Muscle of arm (tissue), 14 donors: ENCODE measurements around the gene IFNA16. TPM values are rescaled to one million over a fixed set of nuclear protein-coding genes. Genes with fewer than 3 reads are reported as not detected.
"Not testable (repeated sequence)": the region's sequence is repeated elsewhere in the genome, so short reads cannot be mapped to it uniquely, and the experiment has no call there.

Experiments used
- DNase-seq: peaks from one replicate; pipeline ENCODE4 v3.0.0-alpha.2; 2013
- long read RNA-seq, 11 donors: transcript quantifications; one replicate each; lab custom pipeline, GENCODE V29; 2026
- polyA plus RNA-seq, 12 donors: library from polyadenylated mRNA; unstranded; fragments of 120-200 nt; gene quantifications; one replicate each; pipeline ENCODE4 v1.2.1, GENCODE V29; 2013; ENCODE audit not compliant: insufficient read length in 12 of 12

IFNA16 gene
- not detected for polyA plus RNA-seq
- long read RNA-seq, donor 1: 0 reads
- long read RNA-seq, donor 2: 0 reads
- long read RNA-seq, donor 3: 0 reads
- long read RNA-seq, donor 4: 0 reads
- long read RNA-seq, donor 5: 0 reads
- long read RNA-seq, donor 6: 0 reads
- long read RNA-seq, donor 7: 0 reads
- long read RNA-seq, donor 8: 0 reads
- long read RNA-seq, donor 9: 0 reads
- long read RNA-seq, donor 10: 0 reads
- long read RNA-seq, donor 11: 0 reads

- DNase-seq: not testable (repeated sequence)
Observed at GRCh38 chr9:21217211-21217610, at the start of gene IFNA16. TSS of gene IFNA16 (minus strand) at chr9:21217311. CDS start at chr9:21217305, 6 bp downstream.

DNA sequence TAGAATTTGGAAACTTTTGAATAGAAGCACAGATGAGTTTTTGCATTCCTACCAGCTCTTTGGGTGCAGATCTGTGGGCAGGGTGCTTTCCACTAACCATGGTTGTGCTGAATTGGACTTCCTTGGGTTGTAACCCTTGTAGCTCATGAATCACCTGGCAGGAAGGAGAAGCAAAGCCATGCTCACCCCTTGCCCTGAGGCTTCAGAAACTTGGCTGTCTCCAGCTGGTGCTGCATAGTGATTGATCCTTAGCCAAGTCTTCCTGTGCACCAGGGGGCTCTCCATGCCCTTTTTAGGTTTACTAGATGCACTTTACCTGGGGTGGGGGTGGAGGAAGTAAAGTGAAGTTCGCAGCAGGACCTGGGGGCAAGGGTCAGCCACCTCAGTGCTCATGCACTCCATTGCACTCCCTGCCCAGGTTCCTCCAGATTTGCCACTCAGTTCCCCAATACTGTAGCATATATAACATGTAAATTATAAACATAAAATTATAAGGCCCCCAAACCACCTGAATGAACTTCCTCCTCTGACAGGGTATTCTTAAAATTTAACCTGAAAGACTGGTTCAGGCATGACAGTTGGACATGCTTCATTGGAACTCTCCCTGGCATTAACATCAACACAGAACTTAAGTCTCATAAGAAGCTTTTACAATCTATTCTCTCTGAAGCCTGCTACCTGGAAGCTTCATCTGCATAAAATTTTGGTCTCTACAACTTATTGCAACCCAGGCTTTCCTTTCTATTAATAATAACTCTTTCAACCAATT lies 48.5 kb upstream of the IFNA16 start:
- no peak for DNase-seq

DNA sequence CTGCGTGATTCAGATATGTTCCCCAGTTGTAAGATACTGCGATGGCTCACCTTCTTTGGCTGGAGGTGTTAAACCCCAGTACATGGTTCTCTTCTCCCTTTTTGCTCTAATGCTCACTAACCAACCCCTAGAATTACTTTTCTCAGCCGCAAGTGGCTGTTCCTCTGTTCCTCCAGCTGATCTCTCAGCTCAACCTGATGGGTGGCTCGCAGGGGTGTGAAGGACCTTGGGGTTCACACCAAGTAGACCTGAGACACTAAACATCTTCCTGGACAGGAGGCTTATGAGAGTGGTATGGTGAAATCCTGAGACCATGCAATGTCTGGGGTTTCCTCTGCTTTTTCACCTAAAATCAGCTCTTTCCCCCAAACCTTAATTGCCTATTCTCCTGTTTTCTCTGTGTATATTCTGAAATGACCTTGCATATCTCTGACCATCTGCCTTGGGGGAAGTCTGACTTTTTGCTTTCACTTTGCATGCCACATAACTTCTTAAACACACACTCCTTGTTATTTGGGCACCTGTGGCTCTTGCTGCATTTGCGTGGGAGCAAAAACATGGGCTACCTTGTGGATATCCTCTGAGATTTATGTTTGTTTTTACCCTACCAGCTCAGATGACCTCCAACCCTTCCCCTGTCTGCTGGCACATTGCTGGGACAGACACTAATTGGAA lies 38.6 kb upstream of the IFNA16 start:
- no peak for DNase-seq

GRCh38 chr9:21252721-21253547 lies 35.8 kb upstream of the IFNA16 start:
- no peak for DNase-seq

DNA sequence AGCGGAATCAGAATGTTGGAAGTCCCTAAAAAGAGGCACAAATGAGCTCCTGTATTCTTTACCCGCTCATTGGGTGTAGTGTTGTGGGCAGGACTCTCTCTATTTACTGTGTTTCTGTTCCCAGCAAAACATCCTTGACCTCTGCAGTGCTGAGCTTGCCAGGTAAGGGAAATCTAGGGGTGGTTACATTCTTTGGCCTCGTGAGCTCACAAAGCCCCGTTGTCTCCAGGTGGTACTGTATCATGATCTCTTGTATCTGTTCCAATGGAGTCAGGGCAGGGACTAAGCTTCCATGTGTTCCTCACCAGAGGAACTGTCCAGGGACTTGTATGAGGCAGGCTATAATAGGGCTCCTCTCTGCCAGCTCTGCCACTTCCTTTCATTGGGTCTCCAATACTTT lies 34.5 kb upstream of the IFNA16 start:
- DNase-seq: no peak

GRCh38 chr9:21251190-21251589 lies 34.1 kb upstream of the IFNA16 start:
- no peak for DNase-seq

GRCh38 chr9:21244836-21245235 lies 27.7 kb upstream of the IFNA16 start:
- no peak for DNase-seq

DNA sequence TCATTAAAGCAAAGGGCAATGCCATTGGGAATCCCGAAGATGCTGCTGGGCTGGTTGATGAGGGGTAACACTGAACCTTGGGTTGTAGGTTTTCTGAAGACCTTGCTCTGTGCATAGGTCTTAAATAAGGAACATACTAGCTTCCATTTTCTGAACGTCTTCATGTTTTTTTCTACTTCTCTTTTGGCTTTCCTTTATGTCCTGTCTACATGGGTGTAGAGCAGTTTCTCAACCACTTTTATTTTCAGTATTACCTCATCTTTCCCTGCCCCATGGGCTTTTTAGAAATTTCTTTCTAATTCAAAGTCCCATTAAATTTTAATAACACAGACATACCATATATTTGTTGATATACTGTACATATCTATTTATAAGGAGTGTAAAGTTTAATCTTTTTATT lies 22.8 kb upstream of the IFNA16 start, which contains the start of gene IFNA14:
TSS of gene IFNA14 (minus strand) at position 95 of the 400 bp plus-strand sequence. CDS start at position 25, 70 bp downstream.
- no peak for DNase-seq

- DNase-seq: not testable (repeated sequence)
Observed at GRCh38 chr9:21236360-21236714, 19.2 kb upstream of the IFNA16 start.

DNA sequence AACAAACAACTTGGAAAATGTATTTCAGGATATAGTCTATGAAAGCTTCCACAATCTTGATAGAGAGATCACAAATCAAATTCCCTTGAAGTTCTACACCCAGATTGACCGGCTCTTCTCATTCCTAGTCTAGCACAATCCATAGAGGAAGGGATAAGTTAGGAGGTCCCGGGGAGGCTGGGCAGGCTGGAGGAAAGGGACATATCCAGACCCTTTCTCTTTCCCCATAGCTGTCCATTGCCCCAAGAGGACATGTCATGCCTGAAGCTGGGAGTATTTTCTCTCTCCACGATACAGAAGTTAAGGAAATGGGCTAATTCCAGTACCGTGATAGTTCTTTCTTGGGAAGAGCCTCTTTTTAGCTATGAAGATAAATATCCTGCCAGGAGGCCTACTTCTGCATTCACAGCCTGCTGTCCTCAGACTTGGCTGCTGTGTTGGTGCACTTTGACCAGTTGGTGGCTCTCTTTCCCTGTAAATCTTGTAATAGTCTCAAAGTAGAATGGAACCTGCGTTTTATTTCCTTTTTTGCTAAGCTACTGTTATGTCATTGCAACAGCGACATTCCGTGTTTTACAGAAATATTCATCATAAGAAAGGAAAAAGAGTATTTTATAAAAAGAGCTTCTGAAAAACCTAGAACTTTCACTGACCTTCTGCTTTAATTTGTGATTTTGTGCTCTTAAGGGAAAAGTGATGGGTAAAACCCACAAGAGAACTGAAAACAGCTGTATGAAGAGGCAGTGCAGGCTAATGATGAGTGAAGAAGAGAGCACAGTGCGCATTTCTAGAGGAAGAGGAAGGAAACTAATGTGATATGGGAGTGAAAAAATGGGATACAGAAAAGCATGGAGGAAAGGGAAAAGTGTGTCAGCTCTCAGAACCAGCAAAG lies 18.6 kb upstream of the IFNA16 start:
- peak; percentile 25 for DNase-seq

- DNase-seq: no peak
Observed at GRCh38 chr9:21234153-21234687, 17.1 kb upstream of the IFNA16 start.

DNA sequence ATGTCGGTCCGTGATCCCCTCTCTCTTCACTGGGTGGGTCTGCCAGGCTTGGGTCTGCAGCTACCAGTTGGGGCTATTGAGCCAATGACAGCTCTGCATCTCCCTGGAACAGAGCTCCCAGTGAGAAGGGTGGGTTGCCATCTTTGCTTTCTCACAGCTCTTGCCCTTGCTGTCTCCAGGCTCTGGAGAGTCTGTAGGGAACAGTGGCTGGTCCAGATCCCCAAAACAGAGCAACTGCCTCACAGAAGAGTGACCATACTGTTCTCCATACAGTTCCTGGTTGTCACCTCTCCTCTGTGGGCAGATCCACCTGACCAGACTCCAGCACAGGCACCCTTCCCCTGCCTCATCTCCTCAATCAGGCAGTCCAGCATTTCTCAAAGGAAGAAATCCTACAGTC lies 16.1 kb upstream of the IFNA16 start:
- no peak for DNase-seq

DNA sequence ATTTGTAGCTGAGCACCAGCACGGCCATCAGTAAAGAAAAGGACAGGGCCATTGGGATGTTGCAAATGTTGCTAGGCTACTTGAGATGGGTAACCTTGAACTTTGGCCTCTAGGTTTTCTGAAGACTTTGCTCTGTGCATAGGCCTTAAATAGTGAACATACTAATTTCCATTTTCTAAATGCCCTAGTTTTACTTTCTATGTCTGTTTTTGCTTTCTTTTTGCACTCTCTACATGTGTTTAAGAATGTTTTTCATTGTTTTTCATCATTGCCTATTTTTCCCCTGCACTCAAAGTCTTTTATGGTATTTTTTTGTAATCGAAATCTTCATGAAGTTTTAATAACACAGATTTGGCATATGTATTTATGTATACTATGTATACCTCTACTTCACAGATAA lies 11.0 kb upstream of the IFNA16 start, which contains the start of gene IFNA17:
TSS of gene IFNA17 (minus strand) at position 101 of the 400 bp plus-strand sequence. CDS start at position 52, 49 bp downstream.
- no peak for DNase-seq

DNA sequence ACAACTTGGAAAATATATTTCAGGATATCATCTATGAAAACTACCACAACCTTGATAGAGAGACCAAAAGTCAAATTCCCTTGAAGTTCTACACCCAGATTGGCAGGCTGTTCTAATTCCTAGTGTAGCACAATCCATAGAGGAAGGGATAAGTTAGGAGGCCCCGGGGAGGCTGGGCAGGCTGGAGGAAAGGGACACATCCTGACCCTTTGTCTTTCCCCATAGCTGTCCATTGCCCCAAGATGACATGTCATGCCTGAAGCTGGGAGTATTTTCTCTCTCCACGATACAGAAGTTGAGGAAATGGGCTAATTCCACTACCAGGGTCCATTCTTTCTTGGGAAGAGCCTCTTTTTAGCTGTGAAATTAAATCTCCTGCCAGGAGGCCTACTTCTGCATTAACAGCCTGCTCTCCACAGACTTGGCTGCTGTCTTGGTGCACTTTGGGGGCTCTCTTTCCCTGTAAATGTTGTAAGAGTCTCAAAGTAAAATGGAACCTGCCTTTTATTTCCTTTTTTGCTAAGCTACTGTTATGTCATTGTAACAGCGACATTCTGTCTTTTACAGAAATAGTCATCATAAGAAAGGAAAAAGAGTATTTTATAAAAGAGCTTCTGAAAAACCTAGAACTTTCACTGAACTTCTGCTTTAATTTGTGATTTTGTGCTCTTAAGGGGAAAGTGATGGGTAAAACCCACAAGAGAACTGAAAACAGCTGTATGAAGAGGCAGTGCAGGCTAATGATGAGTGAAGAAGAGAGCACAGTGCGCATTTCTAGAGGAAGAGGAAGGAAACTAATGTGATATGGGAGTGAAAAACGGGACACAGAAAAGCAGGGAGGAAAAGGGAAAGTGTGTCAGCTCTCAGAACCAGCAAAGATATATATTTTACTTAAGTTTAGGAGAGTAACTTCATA lies 3.4 kb downstream of the IFNA16 start:
- DNase-seq: not testable (repeated sequence)

DNA sequence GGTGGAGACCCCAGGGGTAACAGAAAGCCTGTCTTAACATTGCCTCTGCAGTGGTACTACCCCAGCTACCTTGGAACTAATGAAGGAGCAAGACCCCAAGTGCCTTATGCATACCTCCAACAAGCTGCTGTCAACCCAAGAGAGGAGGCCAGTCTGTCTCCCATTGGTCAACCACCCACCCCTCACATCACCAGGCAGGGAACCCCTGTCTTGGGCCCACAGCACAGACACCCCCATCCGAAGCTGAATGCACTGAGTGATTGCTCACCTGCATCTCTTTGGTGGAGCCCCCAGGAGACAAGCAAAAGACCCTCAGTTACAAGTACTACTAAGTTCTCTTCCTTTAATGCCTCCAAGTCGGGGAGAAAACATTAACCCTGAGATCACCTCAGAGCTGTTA lies 5.0 kb downstream of the IFNA16 start:
- not testable (repeated sequence) for DNase-seq

DNA sequence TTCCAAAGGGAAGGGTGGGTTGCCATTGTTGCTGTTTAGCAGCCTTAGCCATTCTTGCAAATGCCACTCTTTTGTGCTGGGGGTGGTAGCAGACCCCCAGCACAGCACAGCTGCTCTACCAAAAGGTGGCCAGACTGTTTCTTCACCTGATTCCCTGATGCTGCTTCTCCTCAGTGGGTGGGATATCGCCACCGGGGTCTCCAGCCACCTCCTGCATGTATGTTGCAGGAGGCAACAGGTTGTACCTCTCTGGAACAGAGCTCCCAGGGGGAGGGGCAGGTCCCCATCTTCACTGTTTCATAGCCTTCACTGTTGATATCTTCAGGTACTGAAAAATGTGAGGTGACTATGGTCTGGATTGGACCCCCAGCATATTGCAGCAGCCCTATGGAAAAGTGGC lies 6.3 kb downstream of the IFNA16 start:
- not testable (repeated sequence) for DNase-seq

GRCh38 chr9:21210311-21210710 lies 6.8 kb downstream of the IFNA16 start:
- DNase-seq: no peak

GRCh38 chr9:21207043-21207442 lies 10.1 kb downstream of the IFNA16 start, which contains the start of gene IFNA10:
TSS of gene IFNA10 (minus strand) at chr9:21207143. CDS start at chr9:21207097, 46 bp downstream.
- DNase-seq: not testable (repeated sequence)

- DNase-seq: no peak
Observed at GRCh38 chr9:21205204-21205603, 11.9 kb downstream of the IFNA16 start.
